ENCODE measurements around the gene ISG20.
A peak's percentile ranks its signal among the peaks of the same experiment; 100 is the strongest.

The ISG20 gene

GRCh38 chr15:88655800-88656488 is 17.1 kb downstream of the ISG20 start:
- DNase-seq: no peak

GRCh38 chr15:88656760-88657221 is 18.0 kb downstream of the ISG20 start:
- DNase-seq: no peak

- no peak for DNase-seq
Observed at GRCh38 chr15:88657326-88658069, 18.7 kb downstream of the ISG20 start.

- DNase-seq: no peak
Observed at GRCh38 chr15:88658070-88658965, 19.5 kb downstream of the ISG20 start.

GRCh38 chr15:88658972-88659931 is 20.4 kb downstream of the ISG20 start:
- DNase-seq: no peak

GRCh38 chr15:88661041-88661700 is 22.4 kb downstream of the ISG20 start:
- no peak for DNase-seq

- DNase-seq: no peak
Observed at GRCh38 chr15:88661761-88662556, 23.1 kb downstream of the ISG20 start.

- DNase-seq: no peak
Observed at GRCh38 chr15:88663141-88663621, 24.4 kb downstream of the ISG20 start.

- peak; percentile 58 for DNase-seq
Observed at GRCh38 chr15:88664151-88664778, 25.4 kb downstream of the ISG20 start.

GRCh38 chr15:88674661-88675060 is 35.8 kb downstream of the ISG20 start:
- DNase-seq: no peak

GRCh38 chr15:88678755-88679154 is 39.9 kb downstream of the ISG20 start:
- no peak for DNase-seq

- DNase-seq: no peak
Observed at GRCh38 chr15:88680241-88681001, 41.6 kb downstream of the ISG20 start.

GRCh38 chr15:88681610-88682221 is 42.9 kb downstream of the ISG20 start:
- DNase-seq: no peak

- DNase-seq: no peak
Observed at GRCh38 chr15:88684345-88684744, 45.5 kb downstream of the ISG20 start.

GRCh38 chr15:88686166-88686565 is 47.4 kb downstream of the ISG20 start:
- no peak for DNase-seq

- DNase-seq: no peak
Observed at GRCh38 chr15:88688394-88688933, 49.6 kb downstream of the ISG20 start.

- no peak for DNase-seq
Observed at GRCh38 chr15:88690331-88690730, 51.5 kb downstream of the ISG20 start.

GRCh38 chr15:88693191-88693590 is 54.4 kb downstream of the ISG20 start:
- DNase-seq: no peak

Data from central memory CD4-positive, alpha-beta T cell (primary cell).